GM12801 (cell line): ENCODE measurements around the gene CCDC88A.

Source experiments
- TF ChIP-seq, protein P1 (sequence below): IDR thresholded peaks from one replicate; pipeline ENCODE4 v1.5.1; 2011; ENCODE audit warnings: control low read depth; ENCODE audit not compliant: insufficient read length; ENCODE audit errors: extremely low read depth

The CCDC88A gene

DNA sequence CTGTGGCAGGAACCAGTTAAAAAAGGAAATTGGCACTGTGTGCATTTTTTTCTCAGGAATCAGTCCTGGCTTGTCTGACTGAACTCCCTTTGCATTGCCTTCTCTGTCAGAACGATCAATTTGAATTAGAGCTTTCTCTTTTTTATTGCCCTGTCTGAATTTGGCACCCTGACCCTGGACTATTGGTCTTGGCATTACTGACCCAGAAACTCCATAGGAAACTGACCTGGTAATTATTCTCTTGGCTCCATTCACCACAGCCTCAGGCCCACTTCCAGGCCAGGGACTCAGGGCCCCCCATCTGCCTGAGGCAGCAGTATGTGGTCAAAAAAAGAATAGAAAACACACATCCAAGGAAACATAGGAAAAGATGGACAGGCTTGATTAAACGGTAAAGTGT lies 32.0 kb upstream of the CCDC88A start:
- TF ChIP-seq, protein P1, sequence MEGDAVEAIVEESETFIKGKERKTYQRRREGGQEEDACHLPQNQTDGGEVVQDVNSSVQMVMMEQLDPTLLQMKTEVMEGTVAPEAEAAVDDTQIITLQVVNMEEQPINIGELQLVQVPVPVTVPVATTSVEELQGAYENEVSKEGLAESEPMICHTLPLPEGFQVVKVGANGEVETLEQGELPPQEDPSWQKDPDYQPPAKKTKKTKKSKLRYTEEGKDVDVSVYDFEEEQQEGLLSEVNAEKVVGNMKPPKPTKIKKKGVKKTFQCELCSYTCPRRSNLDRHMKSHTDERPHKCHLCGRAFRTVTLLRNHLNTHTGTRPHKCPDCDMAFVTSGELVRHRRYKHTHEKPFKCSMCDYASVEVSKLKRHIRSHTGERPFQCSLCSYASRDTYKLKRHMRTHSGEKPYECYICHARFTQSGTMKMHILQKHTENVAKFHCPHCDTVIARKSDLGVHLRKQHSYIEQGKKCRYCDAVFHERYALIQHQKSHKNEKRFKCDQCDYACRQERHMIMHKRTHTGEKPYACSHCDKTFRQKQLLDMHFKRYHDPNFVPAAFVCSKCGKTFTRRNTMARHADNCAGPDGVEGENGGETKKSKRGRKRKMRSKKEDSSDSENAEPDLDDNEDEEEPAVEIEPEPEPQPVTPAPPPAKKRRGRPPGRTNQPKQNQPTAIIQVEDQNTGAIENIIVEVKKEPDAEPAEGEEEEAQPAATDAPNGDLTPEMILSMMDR = no peak

DNA sequence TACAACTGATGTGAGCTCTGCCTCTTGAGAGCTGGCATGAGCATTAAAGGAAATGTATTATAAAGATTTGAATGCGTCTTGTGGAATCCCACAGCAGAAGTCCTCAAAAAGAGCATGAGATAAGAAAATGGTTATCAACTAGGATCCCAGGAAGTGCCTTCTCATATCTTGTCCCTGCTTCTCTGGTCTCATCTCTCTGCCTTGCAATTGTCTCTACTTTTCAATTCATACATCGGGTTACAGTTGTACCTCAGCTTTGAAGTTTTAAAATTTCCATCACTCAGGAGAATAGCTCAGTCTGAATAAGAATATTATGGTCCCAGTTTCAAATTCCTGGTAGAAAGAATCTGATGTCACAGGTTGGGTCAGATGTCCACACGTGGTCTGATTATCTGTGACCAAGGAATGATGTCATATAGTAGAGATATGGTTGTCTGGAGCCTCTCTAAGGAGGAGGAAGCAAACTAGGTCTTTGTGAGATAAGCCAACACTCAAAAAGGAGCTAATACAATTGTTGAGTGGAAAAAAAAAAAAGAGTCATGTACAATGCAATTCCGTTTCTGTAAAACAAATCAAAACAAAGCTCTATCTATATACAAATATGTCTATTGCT lies 21.7 kb upstream of the CCDC88A start:
- TF ChIP-seq, protein P1 = no peak

GRCh38 chr2:55439101-55439397 lies 19.4 kb upstream of the CCDC88A start:
- TF ChIP-seq, protein P1 = no peak

- TF ChIP-seq, protein P1 = no peak
Observed at GRCh38 chr2:55438391-55439100, 18.9 kb upstream of the CCDC88A start.

GRCh38 chr2:55437515-55438390 lies 18.1 kb upstream of the CCDC88A start:
- TF ChIP-seq, protein P1 = no peak

GRCh38 chr2:55431982-55432627 lies 12.4 kb upstream of the CCDC88A start:
- TF ChIP-seq, protein P1 = no peak
